IMR-90 (cell line): ENCODE results near the gene MTMR4. TPM values are rescaled to one million over a fixed set of nuclear protein-coding genes. Genes with fewer than 3 reads are reported as not detected.

Source experiments
- ATAC-seq: fragments of 200-7000 bp; cut with Tn5 transposase; 2 replicates; pipeline ENCODE4 v1.9.1; 2020; ENCODE audit warnings: low read depth, mild to moderate bottlenecking, moderate library complexity
- BruUV-seq: library from RNA; stranded (reverse); fragments of 400-500 nt; replicated peaks from 2 replicates; lab custom pipeline; 2021; lab: Mats Ljungman, UMichigan
- CTCF ChIA-PET: fragments of 300-600 bp; formaldehyde crosslinking; extraction: SDS; loops from one replicate; lab custom pipeline; 2021; ENCODE audit warnings: antibody characterized with exemption; lab: Yijun Ruan, JAX
- POLR2A ChIA-PET: fragments of 300-600 bp; sonication (Branson Sonifier 250); formaldehyde crosslinking; loops from one replicate; lab custom pipeline; 2022; ENCODE audit warnings: antibody characterized with exemption; ENCODE audit not compliant: unreplicated experiment; lab: Charles Lee
- DNase-seq: peaks from one replicate; pipeline ENCODE4 v3.0.0; 2013
- H2AFZ ChIP-seq: replicated peaks from 2 replicates; pipeline ENCODE3; 2013; ENCODE audit warnings: low read length, mild to moderate bottlenecking; ENCODE audit not compliant: poor library complexity
- H2AK5ac ChIP-seq: 2 replicates; pipeline ENCODE4 v1.6.1; 2013; ENCODE audit warnings: low read depth, low read length, inconsistent platforms
- H2AK9ac ChIP-seq: replicated peaks from 2 replicates; pipeline ENCODE3; 2013; ENCODE audit warnings: mild to moderate bottlenecking, low read depth, low read length, moderate library complexity; ENCODE audit not compliant: poor library complexity
- H2BK120ac ChIP-seq: 2 replicates; pipeline ENCODE4 v1.6.1; 2013; ENCODE audit warnings: low read depth, low read length, inconsistent platforms
- H2BK15ac ChIP-seq: 3 replicates; pipeline ENCODE4 v1.6.1; 2013; ENCODE audit warnings: low read depth, low read length, inconsistent platforms
- H2BK20ac ChIP-seq: 2 replicates; pipeline ENCODE4 v1.6.1; 2013; ENCODE audit warnings: low read depth, mild to moderate bottlenecking, inconsistent platforms, low read length, moderate library complexity
- H2BK5ac ChIP-seq: 2 replicates; pipeline ENCODE4 v1.6.1; 2013; ENCODE audit warnings: mild to moderate bottlenecking, low read depth, low read length, inconsistent platforms; ENCODE audit not compliant: poor library complexity, severe bottlenecking
- H3K14ac ChIP-seq: replicated peaks from 2 replicates; pipeline ENCODE4 v1.6.1; 2013; ENCODE audit warnings: low read depth, low read length, inconsistent platforms
- H3K18ac ChIP-seq: 2 replicates; pipeline ENCODE4 v1.6.1; 2013; ENCODE audit warnings: low read depth, low read length, control low read depth
- H3K23ac ChIP-seq: 2 replicates; pipeline ENCODE4 v1.6.1; 2013; ENCODE audit warnings: low read depth, low read length, inconsistent platforms
- H3K27ac ChIP-seq: 2 replicates; pipeline ENCODE4 v1.5.1; 2013; ENCODE audit warnings: mild to moderate bottlenecking, control low read depth, low read length; ENCODE audit not compliant: insufficient read depth
- H3K27me3 ChIP-seq: 2 replicates; pipeline ENCODE4 v1.6.1; 2013; ENCODE audit warnings: low read length; ENCODE audit not compliant: control insufficient read depth, insufficient read depth
- H3K36me3 ChIP-seq: 2 replicates; pipeline ENCODE4 v1.6.1; 2013; ENCODE audit warnings: low read length, mixed read lengths; ENCODE audit not compliant: control insufficient read depth, insufficient read depth
- H3K4ac ChIP-seq: 2 replicates; pipeline ENCODE4 v1.6.1; 2013; ENCODE audit warnings: low read depth, low read length, inconsistent platforms
- H3K4me1 ChIP-seq: 2 replicates; pipeline ENCODE4 v1.6.1; 2013; ENCODE audit warnings: low read length, mixed read lengths; ENCODE audit not compliant: control insufficient read depth, insufficient read depth
- H3K4me2 ChIP-seq: 2 replicates; pipeline ENCODE4 v1.6.1; 2013; ENCODE audit warnings: low read depth, mild to moderate bottlenecking, control low read depth, low read length, moderate library complexity
- H3K4me3 ChIP-seq: 2 replicates; pipeline ENCODE4 v1.5.1; 2013; ENCODE audit warnings: low read depth, mild to moderate bottlenecking, control low read depth, low read length, moderate library complexity; ENCODE audit not compliant: insufficient read depth
- H3K56ac ChIP-seq: 2 replicates; pipeline ENCODE4 v1.6.1; 2013; ENCODE audit warnings: low read length, inconsistent platforms; ENCODE audit not compliant: insufficient read depth; ENCODE audit errors: extremely low read depth
- H3K79me1 ChIP-seq, 2 experiments: 2 replicates each; pipeline ENCODE4 v1.6.1; 2013; ENCODE audit warnings: low read length in 2 of 2, inconsistent platforms in 1 of 2, low read depth in 1 of 2
- H3K9ac ChIP-seq: 2 replicates; pipeline ENCODE4 v1.6.1; 2013; ENCODE audit warnings: low read depth, low read length, control low read depth
- H3K9me1 ChIP-seq: 2 replicates; pipeline ENCODE4 v1.6.1; 2013; ENCODE audit warnings: low read length, inconsistent platforms; ENCODE audit not compliant: insufficient read depth
- H3K9me3 ChIP-seq: 2 replicates; pipeline ENCODE4 v1.6.1; 2013; ENCODE audit warnings: low read length; ENCODE audit not compliant: control insufficient read depth, insufficient read depth
- H4K20me1 ChIP-seq: 2 replicates; pipeline ENCODE4 v1.6.1; 2013; ENCODE audit warnings: low read length, inconsistent platforms; ENCODE audit not compliant: insufficient read depth
- H4K5ac ChIP-seq: 2 replicates; pipeline ENCODE4 v1.6.1; 2013; ENCODE audit warnings: mild to moderate bottlenecking, low read depth, low read length, control low read depth
- H4K8ac ChIP-seq, 2 experiments: 2 replicates each; pipeline ENCODE4 v1.6.1; 2013; ENCODE audit warnings: low read depth in 2 of 2, low read length in 2 of 2, control low read depth in 1 of 2, inconsistent platforms in 1 of 2
- H4K91ac ChIP-seq: 2 replicates; pipeline ENCODE4 v1.6.1; 2013; ENCODE audit warnings: low read depth, low read length, inconsistent platforms; ENCODE audit not compliant: insufficient read depth
- BHLHE40 ChIP-seq: fragments of 150-350 bp; IDR thresholded peaks from 2 replicates; pipeline ENCODE4 v1.6.1; 2016; ENCODE audit warnings: mild to moderate bottlenecking, low read depth, low read length
- CEBPB ChIP-seq: IDR thresholded peaks from 2 replicates; pipeline ENCODE4 v1.6.1; 2012; ENCODE audit warnings: low read depth, low read length, improper control_type of control experiment
- CHD1 ChIP-seq: IDR thresholded peaks from 2 replicates; pipeline ENCODE4 v1.6.1; 2012; ENCODE audit warnings: low read depth, low read length, improper control_type of control experiment
- CTCF ChIP-seq: conservative IDR thresholded peaks from 2 replicates; pipeline ENCODE4 v1.5.1; 2012; ENCODE audit warnings: mild to moderate bottlenecking, low read depth, low read length, improper control_type of control experiment
- ELK1 ChIP-seq: fragments of 150-350 bp; IDR thresholded peaks from 2 replicates; pipeline ENCODE4 v1.6.1; 2016; ENCODE audit warnings: low read depth, mild to moderate bottlenecking, low read length, moderate library complexity, borderline replicate concordance
- FOS ChIP-seq: fragments of 150-350 bp; IDR thresholded peaks from 2 replicates; pipeline ENCODE4 v1.6.1; 2016; ENCODE audit warnings: low read depth, low read length
- MAFK ChIP-seq: IDR thresholded peaks from 2 replicates; pipeline ENCODE4 v1.6.1; 2012; ENCODE audit warnings: low read depth, low read length, improper control_type of control experiment
- MAZ ChIP-seq: IDR thresholded peaks from 2 replicates; pipeline ENCODE4 v1.6.1; 2012; ENCODE audit warnings: low read depth, mild to moderate bottlenecking, low read length, improper control_type of control experiment, moderate library complexity, borderline replicate concordance
- MXI1 ChIP-seq: IDR thresholded peaks from 2 replicates; pipeline ENCODE4 v1.6.1; 2012; ENCODE audit warnings: low read depth, mild to moderate bottlenecking, low read length, moderate library complexity, borderline replicate concordance
- NFE2L2 ChIP-seq: fragments of 150-350 bp; IDR thresholded peaks from 2 replicates; pipeline ENCODE4 v1.6.1; 2016; ENCODE audit warnings: low read depth, mild to moderate bottlenecking, low read length
- POLR2A ChIP-seq: IDR thresholded peaks from 2 replicates; pipeline ENCODE4 v1.6.1; 2012; ENCODE audit warnings: mild to moderate bottlenecking, low read depth, low read length
- RCOR1 ChIP-seq: IDR thresholded peaks from 2 replicates; pipeline ENCODE4 v1.6.1; 2012; ENCODE audit warnings: mild to moderate bottlenecking, low read length, improper control_type of control experiment; ENCODE audit not compliant: insufficient replicate concordance
- RFX5 ChIP-seq: IDR thresholded peaks from 2 replicates; pipeline ENCODE4 v1.8.0; 2012; ENCODE audit warnings: low read depth, mild to moderate bottlenecking, low read length, moderate library complexity
- SMC3 ChIP-seq: fragments of 150-350 bp; IDR thresholded peaks from 2 replicates; pipeline ENCODE4 v1.6.1; 2016; ENCODE audit warnings: low read depth, mild to moderate bottlenecking, antibody characterized with exemption, low read length, moderate library complexity
- USF2 ChIP-seq: fragments of 150-350 bp; IDR thresholded peaks from 2 replicates; pipeline ENCODE4 v1.6.1; 2017; ENCODE audit warnings: mild to moderate bottlenecking, antibody characterized with exemption, low read length, low read depth
- WGBS, 2 experiments: methylation state at CpG; one replicate each; pipeline versions ENCODE4 v1.1.5 to v1.1.7; 2013; ENCODE audit warnings: missing lambda C conversion rate in 2 of 2; ENCODE audit not compliant: insufficient read length in 1 of 2; ENCODE audit errors: extremely low coverage in 2 of 2; 5-methylcytosine and 5-hydroxymethylcytosine counted together
- dilution Hi-C: fragments of 300-500 bp; cut with HindIII; formaldehyde crosslinking; loops from one replicate; pipeline ENCODE4 v1.14.3; 2018; ENCODE audit warnings: low sequenced_read_pairs; ENCODE audit not compliant: unreplicated experiment
- in situ Hi-C: fragments of 300-500 bp; cut with MboI; formaldehyde crosslinking; loops from 3 replicates; pipeline ENCODE4 v1.14.3; 2019; ENCODE audit warnings: low sequenced_read_pairs, inconsistent platforms, mixed read lengths
- intact Hi-C: fragments of 100-400 bp; cut with micrococcal nuclease; formaldehyde crosslinking; loops from 2 replicates; pipeline ENCODE4 v1.10.0; 2022
- polyA plus RNA-seq, 3 experiments: library from polyadenylated mRNA; depleted of rRNA; stranded (reverse); fragments of >200 nt; gene quantifications; 2 replicates each; pipeline ENCODE4 v1.2.3, GENCODE V29; 2012; ENCODE audit warnings: low replicate concordance in 1 of 3
- total RNA-seq: library from RNA; depleted of rRNA; stranded (reverse); fragments of >200 nt; gene quantifications from 2 replicates; pipeline ENCODE4 v1.2.3, GENCODE V29; 2012

MTMR4 gene
- total and polyA plus RNA-seq, 2 of the 4 experiments (the other 2 are of a cell fraction) = 13.2 to 42.5 TPM

GRCh38 chr17:58530655-58531054, 16.2 kb upstream of the MTMR4 start:
- no peak overlapping the region for H4K91ac ChIP-seq
- CTCF ChIA-PET = no interaction called here
- H3K4ac ChIP-seq = no peak overlapping the region
- TF ChIP-seq FOS (no peak), MAFK (no peak), RFX5 (no peak), CHD1 (no peak), CEBPB (no peak), ELK1 (no peak), SMC3 (no peak), MXI1 (no peak), POLR2A (no peak), RCOR1 (no peak), MAZ (no peak), BHLHE40 (no peak), USF2 (no peak), NFE2L2 (no peak), CTCF (no peak)
- no peak overlapping the region for H3K56ac ChIP-seq
- BruUV-seq = no TSS peak
- no peak overlapping the region for H2BK20ac ChIP-seq
- no peak overlapping the region for H2BK5ac ChIP-seq
- no peak overlapping the region for H2AFZ ChIP-seq
- no peak for ATAC-seq
- no peak overlapping the region for H4K8ac ChIP-seq
- POLR2A ChIA-PET = interaction anchor here (0.6 kb wide), 1 partner anchor 133 kb away, joined by 17 read pairs; no protein-coding TSS in a partner anchor
- DNase-seq = no peak
- WGBS, 2 experiments = no CpG with 5 or more reads among the region's 2 CpGs
- H3K27ac ChIP-seq = no peak overlapping the region
- H3K27me3 ChIP-seq = peaks cover 3% of the 10 kb centered on the region; the same call in 1 of the 2 replicates
- in situ Hi-C loops = no loop called here
- no peak overlapping the region for H3K23ac ChIP-seq
- H3K36me3 ChIP-seq = no peaks in the 10 kb centered on the region
- intact Hi-C loops = no loop called here
- H3K18ac ChIP-seq = no peak overlapping the region
- H4K5ac ChIP-seq = no peak overlapping the region
- H3K4me1 ChIP-seq = peaks cover 14% of the 10 kb centered on the region
- H3K79me1 ChIP-seq = no peaks in the 10 kb centered on the region
- H2BK15ac ChIP-seq = no peak overlapping the region
- H2AK9ac ChIP-seq = no peak overlapping the region
- no peak overlapping the region for H2BK120ac ChIP-seq
- H3K4me3 ChIP-seq = no peak overlapping the region
- no peaks in the 10 kb centered on the region for H3K9me3 ChIP-seq
- no peak overlapping the region for H3K9ac ChIP-seq
- H4K20me1 ChIP-seq = no peaks in the 10 kb centered on the region
- no peak overlapping the region for H3K4me2 ChIP-seq
- no peak overlapping the region for H2AK5ac ChIP-seq
- H3K14ac ChIP-seq = no peak overlapping the region
- H3K9me1 ChIP-seq = peaks cover 15% of the 10 kb centered on the region
- dilution Hi-C loops = no loop called here
